Measurements from ENCODE around the gene FMNL3. TPM values are rescaled to one million over a fixed set of nuclear protein-coding genes. Genes with fewer than 3 reads are reported as not detected.

The FMNL3 gene
- total and polyA plus RNA-seq, 2 of the 13 experiments (the other 11 are each of a cell fraction or from before 2014, with no cell fraction given): 0.44 to 1.1 TPM

DNA sequence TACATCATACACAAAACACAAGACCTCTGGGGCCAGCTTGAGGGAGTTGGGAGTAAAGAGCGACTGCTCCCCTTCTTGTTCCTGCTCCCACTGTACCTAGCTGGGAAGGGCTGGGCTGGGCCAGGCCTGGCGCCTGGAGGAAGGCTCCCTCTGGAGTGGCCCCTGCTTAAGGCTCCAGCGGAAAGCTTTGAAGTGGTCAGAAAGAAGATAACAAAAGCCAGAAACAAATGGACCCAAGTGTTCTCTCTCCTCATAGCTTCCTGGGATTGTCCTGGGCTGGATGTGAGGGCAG lies 58.5 kb downstream of the FMNL3 start:
- CTCF ChIA-PET (ENCODE audit: low intra/inter-chr PET ratio, low total read pairs): no interaction called here
- Histone ChIP-seq H3K79me2 (ENCODE audit: insufficient read depth, low read length) (no peaks in the 10 kb centered on the region), H2AFZ (ENCODE audit: low read length) (no peak overlapping the region), H3K36me3 (replicated peaks in 1 of 2; ENCODE audit: control insufficient read depth in 1 of 2, insufficient read depth in 2 of 2, low read length in 2 of 2) (no peaks in the 10 kb centered on the region; a peak in 1 of 5 replicates), H3K4me2 (ENCODE audit: low read depth, low read length) (no peak overlapping the region; the same call in 1 of the 2 replicates), H3K4me1 (ENCODE audit: insufficient read depth, low read length) (peaks cover 44% of the 10 kb centered on the region), H3K9me3 (ENCODE audit: low read length) (no peaks in the 10 kb centered on the region), H3K27me3 (ENCODE audit: control insufficient read depth in 1 of 2, insufficient read depth in 2 of 2, low read length in 2 of 2) (no peaks in the 10 kb centered on the region), H3K9ac (ENCODE audit: insufficient read depth, low read depth, low read length) (no peak overlapping the region), H3K4me3 (replicated peaks in 1 of 3; ENCODE audit: insufficient read depth in 1 of 3, low read depth in 2 of 3, low read length in 3 of 3) (no peak overlapping the region), H3K27ac (ENCODE audit: extremely low read length, insufficient read depth, low read length) (no peak overlapping the region), H4K20me1 (ENCODE audit: insufficient read depth, low read length) (no peaks in the 10 kb centered on the region)
- FAIRE-seq: no peak
- WGBS (ENCODE audit: low lambda C conversion rate): 28% methylated on average over 3 of the region's 3 CpGs
- intact Hi-C loops (cut with micrococcal nuclease; ENCODE audit: unreplicated experiment) (no loop called here), in situ Hi-C loops (cut with HindIII; ENCODE audit: extremely low pct_ligation_motif_present, low pct_unique_long_range_greater_than_20kb) (no loop called here)
- ATAC-seq: 0 out of 3 replicates have a peak, but pooled peaks have one; percentile 6
- BruUV-seq (replicated peaks): no TSS peak
- TF ChIP-seq, protein P1, sequence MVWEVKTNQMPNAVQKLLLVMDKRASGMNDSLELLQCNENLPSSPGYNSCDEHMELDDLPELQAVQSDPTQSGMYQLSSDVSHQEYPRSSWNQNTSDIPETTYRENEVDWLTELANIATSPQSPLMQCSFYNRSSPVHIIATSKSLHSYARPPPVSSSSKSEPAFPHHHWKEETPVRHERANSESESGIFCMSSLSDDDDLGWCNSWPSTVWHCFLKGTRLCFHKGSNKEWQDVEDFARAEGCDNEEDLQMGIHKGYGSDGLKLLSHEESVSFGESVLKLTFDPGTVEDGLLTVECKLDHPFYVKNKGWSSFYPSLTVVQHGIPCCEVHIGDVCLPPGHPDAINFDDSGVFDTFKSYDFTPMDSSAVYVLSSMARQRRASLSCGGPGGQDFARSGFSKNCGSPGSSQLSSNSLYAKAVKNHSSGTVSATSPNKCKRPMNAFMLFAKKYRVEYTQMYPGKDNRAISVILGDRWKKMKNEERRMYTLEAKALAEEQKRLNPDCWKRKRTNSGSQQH (CRISPR knock-in tag; IDR thresholded peaks at IDR 0.05; ENCODE audit: low read depth): no peak
- no peak for TF ChIP-seq SETDB1 (CRISPR knock-in tag; IDR thresholded peaks at IDR 0.05; ENCODE audit: borderline replicate concordance)
- no peak for TF ChIP-seq KLF12 (CRISPR knock-in tag; IDR thresholded peaks at IDR 0.05; ENCODE audit: borderline replicate concordance)
- TF ChIP-seq ZNF672 (CRISPR knock-in tag; IDR thresholded peaks at IDR 0.05): no peak
- TF ChIP-seq ZNF138 (CRISPR knock-in tag; IDR thresholded peaks at IDR 0.05; ENCODE audit: low read depth): no peak
- no peak for TF ChIP-seq POLR2AphosphoS5 (IDR thresholded peaks at IDR 0.05; ENCODE audit: low read depth, low read length)
- TF ChIP-seq ZSCAN30 (CRISPR knock-in tag; IDR thresholded peaks at IDR 0.05): no peak
- no peak for TF ChIP-seq NCOA2 (CRISPR knock-in tag; IDR thresholded peaks at IDR 0.05)
- POLR2A ChIA-PET: interaction anchor here (3.3 kb wide), 1 partner anchor 93 kb away, joined by 16 read pairs; the partner anchor contains the start of gene TMBIM6
- DNase-seq (ENCODE audit: low spot score): no peak
